H9 (cell line): ENCODE measurements around the gene STAP2. TPM values are rescaled to one million over a fixed set of nuclear protein-coding genes. Genes with fewer than 3 reads are reported as not detected.

Experiments used
- DNase-seq: peaks from one replicate; pipeline ENCODE4 v3.0.0-alpha.2; 2017
- H2AFZ ChIP-seq: one replicate; pipeline ENCODE4 v1.6.1; 2013; ENCODE audit warnings: mild to moderate bottlenecking, low read length, control low read depth, moderate library complexity
- H2AK5ac ChIP-seq: 2 replicates; pipeline ENCODE4 v1.6.1; 2013; ENCODE audit warnings: low read length, control low read depth, mixed read lengths; ENCODE audit not compliant: insufficient read length
- H2BK120ac ChIP-seq: one replicate; pipeline ENCODE4 v1.6.1; 2013; ENCODE audit warnings: low read depth, mild to moderate bottlenecking, low read length, control low read depth, inconsistent platforms; ENCODE audit not compliant: poor library complexity, severe bottlenecking
- H2BK12ac ChIP-seq: 2 replicates; pipeline ENCODE4 v1.6.1; 2013; ENCODE audit warnings: low read length, control low read depth, mixed read lengths, low read depth; ENCODE audit not compliant: insufficient read length
- H2BK15ac ChIP-seq: 2 replicates; pipeline ENCODE4 v1.6.1; 2013; ENCODE audit warnings: low read depth, low read length, control low read depth
- H2BK20ac ChIP-seq: one replicate; pipeline ENCODE4 v1.6.1; 2013; ENCODE audit warnings: low read depth, mild to moderate bottlenecking, low read length, control low read depth, inconsistent platforms; ENCODE audit not compliant: poor library complexity, severe bottlenecking
- H2BK5ac ChIP-seq: 2 replicates; pipeline ENCODE4 v1.6.1; 2013; ENCODE audit warnings: low read length, control low read depth, mixed read lengths; ENCODE audit not compliant: insufficient read length
- H3K14ac ChIP-seq: 2 replicates; pipeline ENCODE4 v1.6.1; 2013; ENCODE audit warnings: low read length, control low read depth; ENCODE audit not compliant: insufficient read depth
- H3K18ac ChIP-seq: 2 replicates; pipeline ENCODE4 v1.6.1; 2013; ENCODE audit warnings: low read depth, mild to moderate bottlenecking, mixed read lengths, low read length, control low read depth; ENCODE audit not compliant: insufficient read length
- H3K23ac ChIP-seq: 2 replicates; pipeline ENCODE4 v1.6.1; 2013; ENCODE audit warnings: low read length, control low read depth, mixed read lengths, low read depth; ENCODE audit not compliant: insufficient read length
- H3K23me2 ChIP-seq: 2 replicates; pipeline ENCODE4 v1.6.1; 2013; ENCODE audit warnings: low read depth, mild to moderate bottlenecking, mixed read lengths, low read length, control low read depth; ENCODE audit not compliant: insufficient read length, poor library complexity, severe bottlenecking
- H3K27ac ChIP-seq: 2 replicates; pipeline ENCODE4 v1.5.1; 2013; ENCODE audit warnings: low read length, control low read depth, mixed read lengths, low read depth; ENCODE audit not compliant: insufficient read length
- H3K27me3 ChIP-seq: 2 replicates; pipeline ENCODE4 v1.6.1; 2013; ENCODE audit warnings: low read length, control low read depth, inconsistent platforms; ENCODE audit not compliant: insufficient read depth
- H3K4ac ChIP-seq: 2 replicates; pipeline ENCODE4 v1.6.1; 2013; ENCODE audit warnings: low read depth, mild to moderate bottlenecking, control low read depth, inconsistent platforms, low read length, moderate library complexity
- H3K4me1 ChIP-seq: 2 replicates; pipeline ENCODE4 v1.6.1; 2013; ENCODE audit warnings: low read length, control low read depth, inconsistent platforms; ENCODE audit not compliant: insufficient read depth
- H3K4me2 ChIP-seq: 2 replicates; pipeline ENCODE4 v1.6.1; 2013; ENCODE audit warnings: low read length, control low read depth, mixed read lengths; ENCODE audit not compliant: insufficient read length, insufficient read depth
- H3K56ac ChIP-seq: 2 replicates; pipeline ENCODE4 v1.6.1; 2013; ENCODE audit warnings: low read depth, mild to moderate bottlenecking, mixed read lengths, low read length, control low read depth; ENCODE audit not compliant: insufficient read length
- H3K79me1 ChIP-seq: 2 replicates; pipeline ENCODE4 v1.6.1; 2013; ENCODE audit warnings: low read depth, mild to moderate bottlenecking, moderate library complexity, low read length, control low read depth, inconsistent platforms; ENCODE audit not compliant: insufficient read depth, poor library complexity, severe bottlenecking
- H3K79me2 ChIP-seq: 2 replicates; pipeline ENCODE4 v1.6.1; 2013; ENCODE audit warnings: low read length, control low read depth, inconsistent platforms; ENCODE audit not compliant: insufficient read depth
- H3K9ac ChIP-seq: 2 replicates; pipeline ENCODE4 v1.6.1; 2013; ENCODE audit warnings: low read length, control low read depth, mixed read lengths; ENCODE audit not compliant: insufficient read length; ENCODE audit errors: extremely low read depth
- H3K9me3 ChIP-seq: one replicate; pipeline ENCODE4 v1.6.1; 2013; ENCODE audit warnings: low read depth, low read length, inconsistent platforms; ENCODE audit not compliant: control insufficient read depth
- H3T11ph ChIP-seq: one replicate; pipeline ENCODE4 v1.6.1; 2013; ENCODE audit warnings: mild to moderate bottlenecking, low read length, control low read depth, inconsistent platforms
- H4K20me1 ChIP-seq: one replicate; pipeline ENCODE4 v1.6.1; 2013; ENCODE audit not compliant: control insufficient read depth, insufficient read length, insufficient read depth
- H4K5ac ChIP-seq: 2 replicates; pipeline ENCODE4 v1.6.1; 2013; ENCODE audit warnings: low read depth, mild to moderate bottlenecking, mixed read lengths, low read length, control low read depth; ENCODE audit not compliant: insufficient read length
- H4K8ac ChIP-seq: replicated peaks from 2 replicates; pipeline ENCODE4 v1.6.1; 2013; ENCODE audit warnings: low read length, control low read depth, mixed read lengths, low read depth; ENCODE audit not compliant: insufficient read length
- H4K91ac ChIP-seq: 2 replicates; pipeline ENCODE4 v1.6.1; 2013; ENCODE audit warnings: low read depth, mild to moderate bottlenecking, moderate library complexity, mixed read lengths, low read length, control low read depth; ENCODE audit not compliant: insufficient read length
- H3K27ac Mint-ChIP-seq, 3 experiments: 2 replicates in 2 of 3; 3 replicates in 1 of 3; pipeline ENCODE4 v1.8.0; 2020 to 2021; ENCODE audit warnings: mixed read lengths in 3 of 3, mild to moderate bottlenecking in 1 of 3, moderate library complexity in 1 of 3
- H3K27me3 Mint-ChIP-seq: 2 replicates; pipeline ENCODE4 v1.8.0; 2021; ENCODE audit warnings: low read depth, mild to moderate bottlenecking, moderate library complexity, mixed read lengths
- H3K36me3 Mint-ChIP-seq, 3 experiments: 2 replicates in 2 of 3; 3 replicates in 1 of 3; pipeline ENCODE4 v1.8.0; 2020 to 2021; ENCODE audit warnings: low read depth in 3 of 3, mixed read lengths in 3 of 3; ENCODE audit not compliant: insufficient read depth in 1 of 3
- H3K4me1 Mint-ChIP-seq, 2 experiments: 2 replicates each; pipeline ENCODE4 v1.8.0; 2020; ENCODE audit warnings: mixed read lengths in 2 of 2
- H3K4me3 Mint-ChIP-seq, 2 experiments: 2 replicates in 1 of 2; 3 replicates in 1 of 2; pipeline ENCODE4 v1.8.0; 2020 to 2021; ENCODE audit warnings: mild to moderate bottlenecking in 2 of 2, mixed read lengths in 2 of 2, moderate library complexity in 1 of 2
- H3K9me3 Mint-ChIP-seq, 2 experiments: 2 replicates in 1 of 2; 3 replicates in 1 of 2; pipeline ENCODE4 v1.8.0; 2020; ENCODE audit warnings: mild to moderate bottlenecking in 2 of 2, mixed read lengths in 2 of 2, moderate library complexity in 1 of 2
- WGBS: extraction: QIAGEN DNeasy Blood & Tissue Kit; methylation state at CpG from one replicate; pipeline ENCODE4 v1.1.7; 2013; ENCODE audit warnings: missing lambda C conversion rate, low lambda C conversion rate, mixed read lengths; ENCODE audit not compliant: insufficient read length; ENCODE audit errors: extremely low coverage; 5-methylcytosine and 5-hydroxymethylcytosine counted together
- total RNA-seq: library from RNA; stranded (reverse); gene quantifications from 2 replicates; pipeline ENCODE4 v1.2.1, GENCODE V29; 2021
- TF ChIP-seq, protein P1 (sequence below): fragments of 200-600 bp; sonication (generic); conservative IDR thresholded peaks from 3 replicates; pipeline ENCODE4 v1.8.0; 2021; ENCODE audit warnings: antibody characterized with exemption, mild to moderate bottlenecking

Gene STAP2
- total RNA-seq, 1 experiment from 2014 or later: 20.2 TPM

DNA sequence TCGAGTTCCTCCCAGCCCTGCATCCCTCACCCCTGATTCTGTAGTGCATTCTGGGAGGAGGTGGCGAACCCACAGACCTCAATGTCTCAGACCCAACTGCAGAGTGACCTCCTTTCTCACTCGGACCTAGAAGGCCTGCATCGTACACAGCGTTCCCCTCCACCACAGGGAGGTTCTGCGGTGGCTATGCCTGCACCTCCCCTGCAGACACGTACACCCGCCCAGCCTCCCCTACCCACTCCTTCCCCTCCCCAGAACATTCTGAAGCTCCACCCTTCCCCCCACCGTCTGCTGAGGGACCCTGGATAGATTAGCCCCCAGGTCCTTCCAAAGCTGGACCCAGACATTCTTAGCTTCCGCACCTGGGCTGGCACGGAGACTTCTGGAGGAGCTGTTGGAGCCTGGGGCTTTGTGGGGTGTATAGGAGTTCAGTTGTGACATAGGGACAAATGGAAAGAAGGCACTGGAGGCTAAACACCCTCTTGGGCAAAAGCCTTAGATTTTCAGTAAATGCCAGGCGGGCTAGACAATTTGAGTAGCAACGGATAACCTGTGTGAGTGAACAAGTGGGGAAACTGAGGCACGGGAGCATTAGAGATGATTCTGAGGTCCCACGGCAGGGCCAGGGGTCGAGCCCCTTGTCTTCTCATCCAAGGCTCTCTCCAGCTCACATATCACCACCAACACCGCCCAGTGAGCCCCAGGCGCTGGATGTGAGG is 34.6 kb downstream of the STAP2 start:
- Histone ChIP-seq H4K91ac (no peak overlapping the region), H2BK20ac (no peak overlapping the region), H3K79me1 (no peaks in the 10 kb centered on the region), H2BK5ac (no peak overlapping the region), H3T11ph (no peak overlapping the region), H3K27ac (no peak overlapping the region), H3K18ac (no peak overlapping the region), H3K56ac (no peak overlapping the region), H3K27me3 (no peaks in the 10 kb centered on the region), H2AK5ac (no peak overlapping the region), H3K23me2 (no peaks in the 10 kb centered on the region), H3K4me2 (no peak overlapping the region), H2BK12ac (no peak overlapping the region), H3K79me2 (no peaks in the 10 kb centered on the region), H2BK15ac (no peak overlapping the region), H3K9me3 (no peaks in the 10 kb centered on the region), H4K8ac (no peak overlapping the region), H3K9ac (no peak overlapping the region), H4K20me1 (no peaks in the 10 kb centered on the region), H4K5ac (no peak overlapping the region), H3K4ac (no peak overlapping the region), H2BK120ac (no peak overlapping the region), H3K23ac (no peak overlapping the region), H3K14ac (no peak overlapping the region), H3K4me1 (no peaks in the 10 kb centered on the region), H2AFZ (no peak overlapping the region)
- H3K4me3 Mint-ChIP-seq: peak overlapping the region; percentile 48 to 77
- peaks cover 10 to 20% of the 10 kb centered on the region in 2 experiments for H3K4me1 Mint-ChIP-seq
- WGBS: no CpG with 5 or more reads among the region's 18 CpGs
- no peak for DNase-seq
- TF ChIP-seq, protein P1, sequence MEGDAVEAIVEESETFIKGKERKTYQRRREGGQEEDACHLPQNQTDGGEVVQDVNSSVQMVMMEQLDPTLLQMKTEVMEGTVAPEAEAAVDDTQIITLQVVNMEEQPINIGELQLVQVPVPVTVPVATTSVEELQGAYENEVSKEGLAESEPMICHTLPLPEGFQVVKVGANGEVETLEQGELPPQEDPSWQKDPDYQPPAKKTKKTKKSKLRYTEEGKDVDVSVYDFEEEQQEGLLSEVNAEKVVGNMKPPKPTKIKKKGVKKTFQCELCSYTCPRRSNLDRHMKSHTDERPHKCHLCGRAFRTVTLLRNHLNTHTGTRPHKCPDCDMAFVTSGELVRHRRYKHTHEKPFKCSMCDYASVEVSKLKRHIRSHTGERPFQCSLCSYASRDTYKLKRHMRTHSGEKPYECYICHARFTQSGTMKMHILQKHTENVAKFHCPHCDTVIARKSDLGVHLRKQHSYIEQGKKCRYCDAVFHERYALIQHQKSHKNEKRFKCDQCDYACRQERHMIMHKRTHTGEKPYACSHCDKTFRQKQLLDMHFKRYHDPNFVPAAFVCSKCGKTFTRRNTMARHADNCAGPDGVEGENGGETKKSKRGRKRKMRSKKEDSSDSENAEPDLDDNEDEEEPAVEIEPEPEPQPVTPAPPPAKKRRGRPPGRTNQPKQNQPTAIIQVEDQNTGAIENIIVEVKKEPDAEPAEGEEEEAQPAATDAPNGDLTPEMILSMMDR: no peak
- no peaks in the 10 kb centered on the region; a peak in 2 of 5 replicates for H3K9me3 Mint-ChIP-seq
- no peak overlapping the region; a peak in 1 of 7 replicates for H3K27ac Mint-ChIP-seq
- peaks cover 10 to 31% (median 23%) of the 10 kb centered on the region in 3 experiments; a peak in 6 of 7 replicates for H3K36me3 Mint-ChIP-seq
- peaks cover 10% of the 10 kb centered on the region for H3K27me3 Mint-ChIP-seq
